Endodermal cell (in vitro differentiated cells): ENCODE measurements around the gene MYL5. TPM values are rescaled to one million over a fixed set of nuclear protein-coding genes. Genes with fewer than 3 reads are reported as not detected.

Experiments
- DNase-seq: peaks from one replicate; pipeline ENCODE4 v3.0.0-alpha.2; 2017
- H3K27ac ChIP-seq: 2 replicates; pipeline ENCODE4 v1.5.1; 2013; ENCODE audit warnings: mild to moderate bottlenecking, low read depth, low read length, moderate library complexity
- H3K27me3 ChIP-seq: 2 replicates; pipeline ENCODE4 v1.6.1; 2013; ENCODE audit warnings: mild to moderate bottlenecking, low read length, moderate library complexity; ENCODE audit not compliant: insufficient read depth, control insufficient read depth, poor library complexity, severe bottlenecking
- H3K36me3 ChIP-seq: 2 replicates; pipeline ENCODE4 v1.7.0; 2013; ENCODE audit warnings: mild to moderate bottlenecking, low read length, moderate library complexity; ENCODE audit not compliant: control insufficient read depth, insufficient read depth
- H3K4me1 ChIP-seq: one replicate; pipeline ENCODE4 v1.7.0; 2013; ENCODE audit warnings: low read length; ENCODE audit not compliant: control insufficient read depth, insufficient read depth
- H3K4me3 ChIP-seq: 2 replicates; pipeline ENCODE4 v1.5.1; 2013; ENCODE audit warnings: mild to moderate bottlenecking, low read length, moderate library complexity
- H3K9ac ChIP-seq: 2 replicates; pipeline ENCODE4 v1.6.1; 2013; ENCODE audit warnings: mild to moderate bottlenecking, low read length, moderate library complexity; ENCODE audit not compliant: poor library complexity, severe bottlenecking; ENCODE audit errors: extremely low read depth
- H3K9me3 ChIP-seq: 2 replicates; pipeline ENCODE4 v1.6.1; 2013; ENCODE audit warnings: mild to moderate bottlenecking, low read length, moderate library complexity; ENCODE audit not compliant: control insufficient read depth
- H3K27ac Mint-ChIP-seq: 2 replicates; pipeline ENCODE4 v1.8.0; 2020; ENCODE audit warnings: mixed read lengths
- H3K27me3 Mint-ChIP-seq: 2 replicates; pipeline ENCODE4 v1.8.0; 2021; ENCODE audit warnings: mild to moderate bottlenecking, mixed read lengths; ENCODE audit not compliant: insufficient read depth
- H3K36me3 Mint-ChIP-seq: 2 replicates; pipeline ENCODE4 v1.8.0; 2020; ENCODE audit warnings: low read depth, mixed read lengths
- H3K4me1 Mint-ChIP-seq: 2 replicates; pipeline ENCODE4 v1.8.0; 2020; ENCODE audit warnings: mixed read lengths
- H3K4me3 Mint-ChIP-seq: 2 replicates; pipeline ENCODE4 v1.8.0; 2020; ENCODE audit warnings: mild to moderate bottlenecking, moderate library complexity, mixed read lengths
- H3K9me3 Mint-ChIP-seq: 2 replicates; pipeline ENCODE4 v1.8.0; 2020; ENCODE audit warnings: mild to moderate bottlenecking, mixed read lengths
- WGBS, 2 experiments: methylation state at CpG; one replicate each; pipeline versions ENCODE4 v1.1.5 to v1.1.7; 2013; ENCODE audit warnings: missing lambda C conversion rate in 2 of 2, mixed read lengths in 1 of 2; ENCODE audit not compliant: insufficient coverage in 1 of 2, insufficient read length in 1 of 2; 5-methylcytosine and 5-hydroxymethylcytosine counted together
- total RNA-seq, 2 donors: library from RNA; stranded (reverse); fragmentation: NEBNext Ultra II Directional in 1 of 2; extraction: Animal tissue kit (Norgen Biotek cat#: 25700) in 1 of 2; gene quantifications; 2 replicates in 1 of 2; 3 replicates in 1 of 2; pipeline ENCODE4 v1.2.1, GENCODE V29; 2021
- TF ChIP-seq, protein P1 (sequence below): fragments of 200-600 bp; sonication (generic); conservative IDR thresholded peaks from 2 replicates; pipeline ENCODE4 v1.5.0; 2021; ENCODE audit warnings: antibody characterized with exemption, mild to moderate bottlenecking

The MYL5 gene
- total RNA-seq, 2 donors from 2014 or later: 20.0 to 23.4 TPM

DNA sequence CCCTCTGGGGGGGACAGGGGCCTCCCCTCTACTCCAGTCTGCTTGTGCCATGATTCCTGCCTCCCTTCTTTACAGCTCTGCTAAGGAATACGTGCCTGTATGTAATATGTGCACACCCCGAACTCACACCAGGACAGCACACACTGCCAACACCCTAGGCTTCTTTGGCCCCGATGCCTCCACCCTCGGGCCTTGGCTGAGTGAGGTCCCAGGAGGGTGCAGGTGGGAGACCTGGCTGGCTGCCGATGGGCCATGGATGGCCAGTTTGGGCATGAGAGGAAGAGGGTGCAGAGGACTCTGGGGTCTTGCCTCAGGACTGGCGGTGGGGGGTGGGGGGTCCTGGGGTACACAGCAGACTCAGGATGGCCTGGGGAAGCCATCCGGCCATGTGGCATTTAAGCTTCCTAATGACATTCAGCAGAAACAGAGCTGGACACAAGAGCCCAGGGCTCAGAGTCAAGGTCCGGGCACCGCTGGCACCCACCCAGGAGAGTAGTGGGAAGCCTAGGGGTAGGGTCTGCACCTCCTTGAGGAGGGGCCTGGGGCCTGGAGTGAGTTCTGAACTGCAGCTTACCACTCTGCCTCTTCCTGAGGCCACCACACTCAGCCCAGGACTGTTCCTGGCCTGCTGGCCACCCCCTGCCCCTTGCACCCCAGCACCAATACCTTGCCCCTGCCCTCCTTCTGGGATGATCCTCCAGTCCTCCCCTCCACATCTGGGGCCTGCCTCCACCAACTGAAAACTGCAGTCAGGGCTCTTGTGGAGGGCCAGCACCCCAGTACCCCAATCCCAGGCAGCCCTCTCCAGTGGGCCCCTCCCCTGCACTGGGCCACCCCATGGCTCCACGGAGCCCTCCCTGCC is 29.2 kb downstream of the MYL5 start:
- H3K9me3 Mint-ChIP-seq: peaks cover under 1% of the 10 kb centered on the region
- H3K4me3 Mint-ChIP-seq: no peak overlapping the region
- DNase-seq: no peak
- TF ChIP-seq, protein P1, sequence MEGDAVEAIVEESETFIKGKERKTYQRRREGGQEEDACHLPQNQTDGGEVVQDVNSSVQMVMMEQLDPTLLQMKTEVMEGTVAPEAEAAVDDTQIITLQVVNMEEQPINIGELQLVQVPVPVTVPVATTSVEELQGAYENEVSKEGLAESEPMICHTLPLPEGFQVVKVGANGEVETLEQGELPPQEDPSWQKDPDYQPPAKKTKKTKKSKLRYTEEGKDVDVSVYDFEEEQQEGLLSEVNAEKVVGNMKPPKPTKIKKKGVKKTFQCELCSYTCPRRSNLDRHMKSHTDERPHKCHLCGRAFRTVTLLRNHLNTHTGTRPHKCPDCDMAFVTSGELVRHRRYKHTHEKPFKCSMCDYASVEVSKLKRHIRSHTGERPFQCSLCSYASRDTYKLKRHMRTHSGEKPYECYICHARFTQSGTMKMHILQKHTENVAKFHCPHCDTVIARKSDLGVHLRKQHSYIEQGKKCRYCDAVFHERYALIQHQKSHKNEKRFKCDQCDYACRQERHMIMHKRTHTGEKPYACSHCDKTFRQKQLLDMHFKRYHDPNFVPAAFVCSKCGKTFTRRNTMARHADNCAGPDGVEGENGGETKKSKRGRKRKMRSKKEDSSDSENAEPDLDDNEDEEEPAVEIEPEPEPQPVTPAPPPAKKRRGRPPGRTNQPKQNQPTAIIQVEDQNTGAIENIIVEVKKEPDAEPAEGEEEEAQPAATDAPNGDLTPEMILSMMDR: no peak
- H3K27me3 Mint-ChIP-seq: peaks cover 24% of the 10 kb centered on the region
- no peak overlapping the region for H3K27ac Mint-ChIP-seq
- H3K36me3 ChIP-seq: peaks cover 6% of the 10 kb centered on the region
- H3K9ac ChIP-seq: no peak overlapping the region
- no peaks in the 10 kb centered on the region for H3K4me1 Mint-ChIP-seq
- H3K4me1 ChIP-seq: no peaks in the 10 kb centered on the region
- H3K27ac ChIP-seq: no peak overlapping the region
- no peak overlapping the region for H3K4me3 ChIP-seq
- no peaks in the 10 kb centered on the region for H3K9me3 ChIP-seq
- 91 to 92% methylated on average over 6 to 10 of the region's 10 CpGs for WGBS, 2 experiments
- H3K36me3 Mint-ChIP-seq: peaks cover 1% of the 10 kb centered on the region
- H3K27me3 ChIP-seq: peaks cover 6% of the 10 kb centered on the region

DNA sequence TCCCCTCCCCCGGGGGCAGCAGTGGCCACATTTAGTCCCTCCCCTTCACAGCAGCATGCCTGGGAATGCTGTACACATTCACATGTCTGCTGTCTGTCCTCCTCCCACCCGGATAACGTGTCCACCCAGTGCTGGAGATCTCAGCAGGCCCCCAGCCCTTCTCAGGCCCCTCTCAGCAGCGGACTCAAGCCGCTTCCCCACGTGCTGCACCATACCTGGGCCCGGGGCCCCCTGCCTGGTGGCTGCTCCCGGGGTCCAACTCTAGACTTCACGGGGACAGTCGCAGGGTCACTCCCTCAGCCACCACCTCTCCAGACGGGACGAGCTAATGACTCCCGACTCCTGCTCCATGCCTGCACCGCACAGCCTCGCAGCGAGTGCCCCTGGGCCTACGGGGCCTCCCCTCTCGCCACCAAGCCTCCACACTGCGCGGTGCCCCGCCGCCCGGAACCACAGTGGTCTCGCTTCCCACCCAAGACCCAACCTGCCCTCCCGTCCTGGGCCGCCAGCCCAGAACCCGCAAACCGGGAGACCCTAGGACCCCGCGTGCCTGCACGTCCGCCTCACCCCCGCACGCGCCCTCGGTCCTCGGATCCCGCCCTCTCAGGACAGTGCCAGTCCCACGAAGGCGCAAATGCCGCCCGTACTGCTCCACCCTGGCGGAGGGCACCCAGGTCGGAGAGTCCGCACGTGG is 30.0 kb downstream of the MYL5 start:
- H3K36me3 Mint-ChIP-seq: peaks cover 8% of the 10 kb centered on the region
- WGBS, 2 experiments: 92 to 97% methylated on average over 22 to 46 of the region's 46 CpGs
- no peak for DNase-seq

DNA sequence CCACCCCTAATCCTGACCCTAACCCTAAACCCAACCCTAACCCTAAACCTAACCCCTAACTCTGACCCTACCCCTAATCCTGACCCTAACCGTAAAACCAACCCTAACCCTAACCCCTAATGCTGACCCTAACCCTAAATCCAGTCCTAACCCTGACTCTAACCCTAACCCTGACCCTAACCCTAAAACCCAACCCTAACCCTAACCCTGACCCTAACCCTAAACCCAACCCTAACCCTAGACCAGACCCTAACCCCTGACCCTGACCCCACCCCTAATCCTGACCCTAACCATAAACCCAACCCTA is 30.6 kb downstream of the MYL5 start:
- H3K27ac ChIP-seq: no peak overlapping the region
- DNase-seq: no peak
- 98 to 100% methylated on average over 1 of the region's 1 CpG for WGBS, 2 experiments
- no peak overlapping the region for H3K9ac ChIP-seq
- TF ChIP-seq, protein P1: no peak
- H3K27me3 ChIP-seq: peaks cover 6% of the 10 kb centered on the region
- H3K9me3 ChIP-seq: no peaks in the 10 kb centered on the region
- H3K9me3 Mint-ChIP-seq: peaks cover 10% of the 10 kb centered on the region
- no peaks in the 10 kb centered on the region for H3K4me1 ChIP-seq
- H3K27me3 Mint-ChIP-seq: peaks cover 24% of the 10 kb centered on the region
- peak overlapping the region; percentile 76 for H3K4me3 ChIP-seq
- peaks cover 20% of the 10 kb centered on the region for H3K36me3 ChIP-seq
- H3K4me3 Mint-ChIP-seq: peak overlapping the region; percentile 53
- H3K4me1 Mint-ChIP-seq: no peaks in the 10 kb centered on the region
- H3K36me3 Mint-ChIP-seq: peaks cover 14% of the 10 kb centered on the region
- no peak overlapping the region for H3K27ac Mint-ChIP-seq

More for the DNA sequence above, 30.0 kb downstream of the MYL5 start:
- H3K36me3 ChIP-seq: peaks cover 14% of the 10 kb centered on the region
- H3K27me3 ChIP-seq: peaks cover 6% of the 10 kb centered on the region
- Mint-ChIP-seq H3K9me3 (peaks cover 6% of the 10 kb centered on the region), H3K27me3 (peaks cover 24% of the 10 kb centered on the region), H3K27ac (no peak overlapping the region), H3K4me1 (no peaks in the 10 kb centered on the region), H3K4me3 (no peak overlapping the region)
- H3K9me3 ChIP-seq: no peaks in the 10 kb centered on the region
- H3K4me1 ChIP-seq: no peaks in the 10 kb centered on the region
- TF ChIP-seq, protein P1: no peak
- no peak overlapping the region for H3K4me3 ChIP-seq
- no peak overlapping the region for H3K9ac ChIP-seq
- no peak overlapping the region for H3K27ac ChIP-seq
